T-helper 22 cell (primary cell): ENCODE measurements around the gene HEBP1.

ENCODE experiments used
- DNase-seq: peaks from one replicate; pipeline ENCODE4 v3.0.0-alpha.2; 2020; ENCODE audit warnings: low read depth

Gene HEBP1

GRCh38 chr12:12990700-12991468 lies 9.2 kb downstream of the HEBP1 start:
- DNase-seq, result no peak

GRCh38 chr12:12987421-12987820 lies 12.6 kb downstream of the HEBP1 start:
- no peak for DNase-seq

GRCh38 chr12:12986775-12987331 lies 13.2 kb downstream of the HEBP1 start:
- DNase-seq, result no peak

- DNase-seq, result no peak
These were observed 14.2 kb downstream of the HEBP1 start for GRCh38 chr12:12985817-12986408.

- no peak for DNase-seq
These were observed 15.9 kb downstream of the HEBP1 start for GRCh38 chr12:12984149-12984548.

GRCh38 chr12:12983420-12984035 lies 16.5 kb downstream of the HEBP1 start:
- no peak for DNase-seq

- DNase-seq, result no peak
These were observed 17.7 kb downstream of the HEBP1 start for GRCh38 chr12:12982331-12982730.

GRCh38 chr12:12979731-12980259 lies 20.3 kb downstream of the HEBP1 start:
- no peak for DNase-seq

- DNase-seq, result no peak
These were observed 20.9 kb downstream of the HEBP1 start for GRCh38 chr12:12979126-12979525.

GRCh38 chr12:12977231-12977630 lies 22.8 kb downstream of the HEBP1 start:
- DNase-seq, result no peak

GRCh38 chr12:12976366-12976765 lies 23.7 kb downstream of the HEBP1 start:
- no peak for DNase-seq

- no peak for DNase-seq
These were observed 24.6 kb downstream of the HEBP1 start for GRCh38 chr12:12975322-12976077.

- no peak for DNase-seq
These were observed 25.9 kb downstream of the HEBP1 start for GRCh38 chr12:12974211-12974610.

- no peak for DNase-seq
These were observed 27.0 kb downstream of the HEBP1 start for GRCh38 chr12:12973019-12973418.

- DNase-seq, result no peak
These were observed 34.2 kb downstream of the HEBP1 start for GRCh38 chr12:12965836-12966235.

GRCh38 chr12:12964255-12964654 lies 35.8 kb downstream of the HEBP1 start:
- no peak for DNase-seq

- no peak for DNase-seq
These were observed 39.3 kb downstream of the HEBP1 start for GRCh38 chr12:12960639-12961209.

- DNase-seq, result no peak
These were observed 41.2 kb downstream of the HEBP1 start for GRCh38 chr12:12958886-12959285.

GRCh38 chr12:12954878-12955625 lies 45.0 kb downstream of the HEBP1 start:
- no peak for DNase-seq

- DNase-seq, result no peak
These were observed 45.7 kb downstream of the HEBP1 start for GRCh38 chr12:12954356-12954755.

GRCh38 chr12:12952036-12952435 lies 48.0 kb downstream of the HEBP1 start, which contains the start of gene GPRC5D:
TSS of gene GPRC5D (minus strand) at chr12:12952170. CDS start at chr12:12950384, 1,786 bp downstream.
- DNase-seq, result no peak
